HCT116 (cell line): ENCODE measurements around the gene REEP6. TPM values are rescaled to one million over a fixed set of nuclear protein-coding genes. Genes with fewer than 3 reads are reported as not detected.

ENCODE experiments used
- ATAC-seq: fragments of 200-7000 bp; cut with Tn5 transposase; 2 replicates; pipeline ENCODE4 v1.9.1; 2020; ENCODE audit warnings: mild to moderate bottlenecking, moderate library complexity
- BruUV-seq: library from RNA; stranded (reverse); fragments of 400-500 nt; replicated peaks from 2 replicates; lab custom pipeline; 2021; lab: Mats Ljungman, UMichigan
- CTCF ChIA-PET: fragments of 300-600 bp; sonication (Branson Sonifier 250); formaldehyde crosslinking; loops from one replicate; lab custom pipeline; 2021; ENCODE audit warnings: antibody characterized with exemption; lab: Charles Lee
- POLR2A ChIA-PET: fragments of 300-600, 350-600 bp; sonication (Branson Sonifier 250); formaldehyde crosslinking; loops from one replicate; lab custom pipeline; 2021; ENCODE audit warnings: antibody characterized with exemption; lab: Charles Lee
- RAD21 ChIA-PET, 2 experiments: fragments of 300-600 bp; sonication (Branson Sonifier 250); formaldehyde crosslinking; loops; one replicate each; lab custom pipeline; 2023; ENCODE audit warnings: low total read pairs in 2 of 2; ENCODE audit not compliant: uncharacterized antibody in 2 of 2, unreplicated experiment in 2 of 2, low non-redundant PET in 1 of 2; lab: Charles Lee
- DNase-seq: peaks from one replicate; pipeline ENCODE4 v3.0.0-alpha.2; 2010; ENCODE audit warnings: low read depth, low spot score
- H2AFZ ChIP-seq: fragments of 200-600 bp; shearing (Covaris generic), sonication (generic); 2 replicates; pipeline ENCODE4 v1.6.1; 2017; ENCODE audit warnings: low read depth, mixed run types, mixed read lengths, antibody characterized with exemption, low read length; ENCODE audit not compliant: poor library complexity, severe bottlenecking
- H3K27ac ChIP-seq: 2 replicates; pipeline ENCODE4 v1.5.1; 2012; ENCODE audit warnings: low read depth, low read length
- H3K27me3 ChIP-seq: fragments of 200-600 bp; sonication (generic); 2 replicates; pipeline ENCODE4 v1.6.1; 2016; ENCODE audit warnings: mixed run types, low read length, mixed read lengths; ENCODE audit not compliant: insufficient read depth
- H3K36me3 ChIP-seq, 2 experiments: fragments of 200-500 bp in 1 of 2; fragments of 200-600 bp in 1 of 2; sonication (Bioruptor generic) in 1 of 2; sonication (generic) in 1 of 2; 2 replicates each; pipeline versions ENCODE4 v1.5.1 to v1.6.1; 2014 to 2016; ENCODE audit warnings: low read length in 2 of 2, inconsistent platforms in 1 of 2, mixed read lengths in 1 of 2, mixed run types in 1 of 2; ENCODE audit not compliant: insufficient read depth in 2 of 2, control insufficient read depth in 1 of 2
- H3K4me1 ChIP-seq, 2 experiments: fragments of 200-600 bp in 1 of 2; sonication (generic) in 1 of 2; 2 replicates each; pipeline versions ENCODE4 v1.5.1 to v1.6.1; 2012 to 2017; ENCODE audit warnings: low read length in 2 of 2, inconsistent platforms in 1 of 2, mild to moderate bottlenecking in 1 of 2, mixed read lengths in 1 of 2, mixed run types in 1 of 2, moderate library complexity in 1 of 2; ENCODE audit not compliant: insufficient read depth in 2 of 2, control insufficient read depth in 1 of 2
- H3K4me2 ChIP-seq: fragments of 200-600 bp; sonication (generic); 2 replicates; pipeline ENCODE4 v1.6.1; 2017; ENCODE audit warnings: mixed run types, low read length, mixed read lengths
- H3K4me3 ChIP-seq, 2 experiments: fragments of 200-600 bp in 1 of 2; sonication (generic) in 1 of 2; replicated peaks in 1 of 2; 2 replicates each; pipeline ENCODE4 v1.5.1; 2011 to 2016; ENCODE audit warnings: low read length in 2 of 2, control low read depth in 1 of 2, low read depth in 1 of 2, mild to moderate bottlenecking in 1 of 2, mixed read lengths in 1 of 2, mixed run types in 1 of 2
- H3K79me2 ChIP-seq: fragments of 200-600 bp; sonication (generic); 2 replicates; pipeline ENCODE4 v1.6.1; 2017; ENCODE audit warnings: mild to moderate bottlenecking, mixed run types, low read length, moderate library complexity, mixed read lengths; ENCODE audit not compliant: insufficient read depth
- H3K9ac ChIP-seq: fragments of 200-600 bp; sonication (generic); 2 replicates; pipeline ENCODE4 v1.6.1; 2016; ENCODE audit warnings: low read length, mixed read lengths
- H3K9me2 ChIP-seq: fragments of 200-600 bp; sonication (generic), shearing (Covaris generic); 2 replicates; pipeline ENCODE4 v1.6.1; 2017; ENCODE audit warnings: mixed run types, mild to moderate bottlenecking, moderate library complexity; ENCODE audit not compliant: insufficient read depth
- H3K9me3 ChIP-seq, 2 experiments: fragments of 200-500 bp in 1 of 2; fragments of 200-600 bp in 1 of 2; sonication (Bioruptor generic) in 1 of 2; sonication (generic) in 1 of 2; 2 replicates each; pipeline ENCODE4 v1.6.1; 2014 to 2017; ENCODE audit warnings: low read length in 2 of 2, mixed read lengths in 2 of 2, inconsistent platforms in 1 of 2, low read depth in 1 of 2, mild to moderate bottlenecking in 1 of 2, mixed run types in 1 of 2, moderate library complexity in 1 of 2; ENCODE audit not compliant: control insufficient read depth in 1 of 2, insufficient read depth in 1 of 2
- H4K20me1 ChIP-seq: fragments of 200-600 bp; sonication (generic), shearing (Covaris generic); 2 replicates; pipeline ENCODE4 v1.6.1; 2017; ENCODE audit warnings: mixed run types, mild to moderate bottlenecking, moderate library complexity; ENCODE audit not compliant: insufficient read depth
- CBX3 ChIP-seq: IDR thresholded peaks from 2 replicates; pipeline ENCODE4 v1.6.1; 2012; ENCODE audit warnings: low read depth
- EZH2phosphoT487 ChIP-seq: fragments of 200-600 bp; IDR thresholded peaks from 2 replicates; pipeline ENCODE4 v1.6.1; 2018; ENCODE audit warnings: antibody characterized with exemption, borderline replicate concordance
- JUND ChIP-seq: IDR thresholded peaks from 2 replicates; pipeline ENCODE4 v1.6.1; 2012
- MAX ChIP-seq: IDR thresholded peaks from 2 replicates; pipeline ENCODE4 v1.6.1; 2012
- POLR2A ChIP-seq: IDR thresholded peaks from 2 replicates; pipeline ENCODE4 v1.7.0; 2011; ENCODE audit warnings: borderline replicate concordance; ENCODE audit not compliant: insufficient read depth, insufficient read length; ENCODE audit errors: extremely low read depth
- POLR2AphosphoS5 ChIP-seq: IDR thresholded peaks from 2 replicates; pipeline ENCODE4 v1.6.1; 2011; ENCODE audit warnings: mild to moderate bottlenecking, low read depth, low read length, moderate library complexity
- REST ChIP-seq: IDR thresholded peaks from 2 replicates; pipeline ENCODE4 v1.6.1; 2012; ENCODE audit warnings: low read depth
- SP1 ChIP-seq: IDR thresholded peaks from 2 replicates; pipeline ENCODE4 v1.6.1; 2012; ENCODE audit warnings: low read depth
- SRF ChIP-seq: IDR thresholded peaks from 2 replicates; pipeline ENCODE4 v1.6.1; 2012; ENCODE audit warnings: low read depth
- YY1 ChIP-seq: IDR thresholded peaks from 2 replicates; pipeline ENCODE4 v1.6.1; 2011; ENCODE audit warnings: low read length, low read depth, moderate library complexity, mild to moderate bottlenecking; ENCODE audit not compliant: insufficient replicate concordance; ENCODE audit errors: extremely low read depth
- ZNF274 ChIP-seq: fragments of 200-500 bp; sonication (Bioruptor generic); IDR thresholded peaks from 2 replicates; pipeline ENCODE4 v1.6.1; 2014; ENCODE audit warnings: mild to moderate bottlenecking, low read depth, low read length, inconsistent platforms
- intact Hi-C: fragments of 100-400 bp; cut with micrococcal nuclease; formaldehyde crosslinking; loops from 2 replicates; pipeline ENCODE4 v1.10.0; 2022
- total RNA-seq: library from RNA; stranded (reverse); gene quantifications from one replicate; pipeline ENCODE4 v1.2.1, GENCODE V29; 2021; ENCODE audit not compliant: unreplicated experiment
- TF ChIP-seq, protein P1 (sequence below), 3 experiments: fragments of 200-600 bp in 1 of 3; sonication (generic) in 1 of 3; IDR thresholded peaks in 2 of 3; conservative IDR thresholded peaks in 1 of 3; 2 replicates each; pipeline ENCODE4 v1.5.1; 2012 to 2017; ENCODE audit warnings: low read depth in 2 of 3, low read length in 2 of 3, antibody characterized with exemption in 1 of 3, borderline replicate concordance in 1 of 3, control low read depth in 1 of 3, mild to moderate bottlenecking in 1 of 3, mixed read lengths in 1 of 3, mixed run types in 1 of 3, moderate library complexity in 1 of 3; ENCODE audit not compliant: insufficient read depth in 1 of 3

The REEP6 gene
- total RNA-seq, 1 experiment from 2014 or later = 53.9 TPM

DNA sequence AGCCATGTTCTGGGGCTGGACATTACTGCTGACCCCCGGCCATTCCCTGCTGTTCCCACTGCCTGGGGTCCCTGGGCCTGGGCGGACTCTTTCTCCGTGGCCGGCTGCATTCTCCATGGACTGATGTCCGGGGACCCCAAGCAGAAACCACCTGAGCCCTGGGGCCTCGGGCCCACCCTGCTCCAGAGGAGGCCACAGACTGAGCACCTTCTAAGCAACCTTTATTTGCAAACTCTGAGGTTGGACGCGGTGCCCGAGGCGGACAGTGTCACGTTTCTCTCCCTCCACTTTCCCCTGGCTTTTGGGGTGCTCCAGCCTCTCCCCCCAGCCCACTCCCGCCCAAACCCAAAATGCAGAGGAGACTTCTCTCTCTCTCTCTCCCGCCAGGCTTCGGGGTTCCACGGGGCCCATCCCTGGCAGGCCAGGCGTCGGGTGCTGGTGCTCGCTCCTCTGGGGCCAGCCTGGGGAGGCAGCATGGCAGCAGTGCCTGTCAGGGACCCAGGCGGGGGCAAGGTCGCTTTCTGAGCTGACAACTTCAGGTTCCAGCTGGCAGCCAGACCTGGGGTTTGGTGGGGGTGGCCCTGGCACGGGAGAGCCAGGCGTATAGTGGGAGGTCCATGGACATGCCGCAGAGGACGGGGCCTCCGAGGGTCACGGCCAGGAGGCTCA, 9.6 kb upstream of the REEP6 start:
- CTCF ChIA-PET = no interaction called here
- TF ChIP-seq CBX3 (no peak), POLR2A (no peak), MAX (no peak), YY1 (no peak), SP1 (no peak), SRF (no peak), EZH2phosphoT487 (no peak), JUND (no peak), POLR2AphosphoS5 (no peak), ZNF274 (no peak), REST (no peak)
- TF ChIP-seq, protein P1, sequence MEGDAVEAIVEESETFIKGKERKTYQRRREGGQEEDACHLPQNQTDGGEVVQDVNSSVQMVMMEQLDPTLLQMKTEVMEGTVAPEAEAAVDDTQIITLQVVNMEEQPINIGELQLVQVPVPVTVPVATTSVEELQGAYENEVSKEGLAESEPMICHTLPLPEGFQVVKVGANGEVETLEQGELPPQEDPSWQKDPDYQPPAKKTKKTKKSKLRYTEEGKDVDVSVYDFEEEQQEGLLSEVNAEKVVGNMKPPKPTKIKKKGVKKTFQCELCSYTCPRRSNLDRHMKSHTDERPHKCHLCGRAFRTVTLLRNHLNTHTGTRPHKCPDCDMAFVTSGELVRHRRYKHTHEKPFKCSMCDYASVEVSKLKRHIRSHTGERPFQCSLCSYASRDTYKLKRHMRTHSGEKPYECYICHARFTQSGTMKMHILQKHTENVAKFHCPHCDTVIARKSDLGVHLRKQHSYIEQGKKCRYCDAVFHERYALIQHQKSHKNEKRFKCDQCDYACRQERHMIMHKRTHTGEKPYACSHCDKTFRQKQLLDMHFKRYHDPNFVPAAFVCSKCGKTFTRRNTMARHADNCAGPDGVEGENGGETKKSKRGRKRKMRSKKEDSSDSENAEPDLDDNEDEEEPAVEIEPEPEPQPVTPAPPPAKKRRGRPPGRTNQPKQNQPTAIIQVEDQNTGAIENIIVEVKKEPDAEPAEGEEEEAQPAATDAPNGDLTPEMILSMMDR (IDR thresholded peaks at IDR 0.05 in 2 of 3, conservative IDR thresholded peaks at IDR 0.05 in 1 of 3; ENCODE audit: borderline replicate concordance in 1 of 3, insufficient read depth in 1 of 3, low read depth in 2 of 3, low read length in 2 of 3) = no peak
- TF ChIP-seq, all 23 proteins: peak for 0
- H3K4me3 ChIP-seq = no peak overlapping the region
- no peak for DNase-seq
- H3K4me2 ChIP-seq = no peak overlapping the region
- H3K9me2 ChIP-seq = no peaks in the 10 kb centered on the region
- no peak overlapping the region for H3K27ac ChIP-seq
- no peaks in the 10 kb centered on the region for H3K27me3 ChIP-seq
- no peak for ATAC-seq
- no peaks in the 10 kb centered on the region for H4K20me1 ChIP-seq
- H2AFZ ChIP-seq = no peak overlapping the region
- intact Hi-C loops = no loop called here
- H3K9me3 ChIP-seq = no peaks in the 10 kb centered on the region
- peaks cover 25% of the 10 kb centered on the region for H3K79me2 ChIP-seq
- H3K9ac ChIP-seq = no peak overlapping the region
- ChIA-PET POLR2A (no interaction called here), RAD21 (no interaction called here)
- no TSS peak for BruUV-seq
- peaks cover 5 to 21% of the 10 kb centered on the region in 2 experiments; a peak in 3 of 4 replicates for H3K4me1 ChIP-seq
- H3K36me3 ChIP-seq = peaks cover 0 to 5% of the 10 kb centered on the region in 2 experiments; a peak in 2 of 4 replicates
